Liver (tissue), 9 donors: ENCODE measurements around the gene LRRC47. TPM values are rescaled to one million over a fixed set of nuclear protein-coding genes. Genes with fewer than 3 reads are reported as not detected.

ENCODE experiments used
- DNase-seq: peaks from one replicate; pipeline ENCODE4 v3.0.0-alpha.2; 2017; ENCODE audit warnings: low spot score
- H3K27ac ChIP-seq, 2 donors: one replicate each; pipeline ENCODE4 v1.7.0; 2013; ENCODE audit warnings: inconsistent platforms in 2 of 2, low read length in 2 of 2, control low read depth in 1 of 2, low read depth in 1 of 2, mild to moderate bottlenecking in 1 of 2
- H3K27me3 ChIP-seq, 4 donors: one replicate each; pipeline versions ENCODE4 v1.6.1 to v1.7.0; 2013; ENCODE audit warnings: low read length in 3 of 4, inconsistent platforms in 1 of 4, mild to moderate bottlenecking in 1 of 4, moderate library complexity in 1 of 4; ENCODE audit not compliant: control insufficient read depth in 4 of 4, insufficient read depth in 4 of 4
- H3K36me3 ChIP-seq, 4 donors: one replicate each; pipeline versions ENCODE4 v1.6.1 to v1.7.0; 2013; ENCODE audit warnings: low read length in 3 of 4, mild to moderate bottlenecking in 3 of 4, low read depth in 1 of 4, moderate library complexity in 1 of 4; ENCODE audit not compliant: control insufficient read depth in 4 of 4, insufficient read depth in 3 of 4
- H3K4me1 ChIP-seq, 4 donors: one replicate each; pipeline versions ENCODE4 v1.6.1 to v1.7.0; 2013; ENCODE audit warnings: low read length in 3 of 4, mild to moderate bottlenecking in 3 of 4, moderate library complexity in 1 of 4; ENCODE audit not compliant: control insufficient read depth in 4 of 4, insufficient read depth in 4 of 4
- H3K4me3 ChIP-seq, 3 donors: one replicate each; pipeline versions ENCODE4 v1.6.1 to v1.7.0; 2013; ENCODE audit warnings: low read length in 3 of 3, control low read depth in 1 of 3, low read depth in 1 of 3, mild to moderate bottlenecking in 1 of 3
- H3K9ac ChIP-seq, 2 donors: one replicate each; pipeline ENCODE4 v1.7.0; 2013; ENCODE audit warnings: low read length in 2 of 2, mild to moderate bottlenecking in 2 of 2, moderate library complexity in 2 of 2, control low read depth in 1 of 2, low read depth in 1 of 2
- H3K9me3 ChIP-seq, 4 donors: one replicate each; pipeline versions ENCODE4 v1.6.1 to v1.7.0; 2013; ENCODE audit warnings: low read length in 3 of 4; ENCODE audit not compliant: control insufficient read depth in 4 of 4
- ATF3 ChIP-seq: IDR thresholded peaks from 2 replicates; pipeline ENCODE4 v1.6.1; 2016; ENCODE audit warnings: antibody characterized with exemption
- CTCF ChIP-seq: fragments of 150-350 bp; IDR thresholded peaks from 2 replicates; pipeline ENCODE4 v1.5.1; 2017; ENCODE audit warnings: improper control_type of control experiment, low read depth, low read length; ENCODE audit not compliant: missing input control
- EGR1 ChIP-seq, 2 donors: IDR thresholded peaks; 2 replicates each; pipeline ENCODE4 v1.6.1; 2016 to 2018; ENCODE audit warnings: antibody characterized with exemption in 2 of 2, low read depth in 2 of 2
- FOXA1 ChIP-seq: IDR thresholded peaks from 2 replicates; pipeline ENCODE4 v1.6.1; 2016; ENCODE audit warnings: antibody characterized with exemption
- FOXA2 ChIP-seq: IDR thresholded peaks from 2 replicates; pipeline ENCODE4 v1.6.1; 2016; ENCODE audit warnings: antibody characterized with exemption
- GABPA ChIP-seq, 2 donors: IDR thresholded peaks in 1 of 2; conservative IDR thresholded peaks in 1 of 2; 2 replicates each; pipeline ENCODE4 v1.6.1; 2016; ENCODE audit warnings: antibody characterized with exemption in 2 of 2, mild to moderate bottlenecking in 1 of 2, moderate library complexity in 1 of 2
- HNF4A ChIP-seq, 2 donors: conservative IDR thresholded peaks; 2 replicates each; pipeline ENCODE4 v1.6.1; 2016; ENCODE audit warnings: antibody characterized with exemption in 2 of 2, mild to moderate bottlenecking in 2 of 2
- HNF4G ChIP-seq: IDR thresholded peaks from 2 replicates; pipeline ENCODE4 v1.6.1; 2016; ENCODE audit warnings: antibody characterized with exemption
- JUND ChIP-seq, 2 donors: IDR thresholded peaks; 2 replicates each; pipeline ENCODE4 v1.6.1; 2016; ENCODE audit warnings: antibody characterized with exemption in 2 of 2
- MAX ChIP-seq: IDR thresholded peaks from 2 replicates; pipeline ENCODE4 v1.6.1; 2016; ENCODE audit warnings: antibody characterized with exemption
- NR2F2 ChIP-seq: IDR thresholded peaks from 2 replicates; pipeline ENCODE4 v1.6.1; 2016; ENCODE audit warnings: antibody characterized with exemption
- RAD21 ChIP-seq, 2 donors: IDR thresholded peaks; 2 replicates each; pipeline ENCODE4 v1.6.1; 2016; ENCODE audit warnings: antibody characterized with exemption in 2 of 2, mild to moderate bottlenecking in 2 of 2
- REST ChIP-seq: IDR thresholded peaks from 2 replicates; pipeline ENCODE4 v1.6.1; 2016; ENCODE audit warnings: antibody characterized with exemption, mild to moderate bottlenecking
- RXRA ChIP-seq, 2 donors: IDR thresholded peaks; 2 replicates each; pipeline ENCODE4 v1.6.1; 2017 to 2018; ENCODE audit warnings: antibody characterized with exemption in 2 of 2, mild to moderate bottlenecking in 1 of 2
- SP1 ChIP-seq: IDR thresholded peaks from 2 replicates; pipeline ENCODE4 v1.6.1; 2018; ENCODE audit warnings: antibody characterized with exemption, mild to moderate bottlenecking
- TAF1 ChIP-seq: conservative IDR thresholded peaks from 2 replicates; pipeline ENCODE4 v1.6.1; 2016; ENCODE audit warnings: antibody characterized with exemption, mild to moderate bottlenecking
- YY1 ChIP-seq: IDR thresholded peaks from 2 replicates; pipeline ENCODE4 v1.6.1; 2016; ENCODE audit warnings: antibody characterized with exemption, mild to moderate bottlenecking
- ZBTB33 ChIP-seq: IDR thresholded peaks from 2 replicates; pipeline ENCODE4 v1.6.1; 2016; ENCODE audit warnings: antibody characterized with exemption
- WGBS: extraction: QIAGEN DNeasy Blood & Tissue Kit; methylation state at CpG from one replicate; pipeline ENCODE4 v1.1.7; 2013; 5-methylcytosine and 5-hydroxymethylcytosine counted together
- polyA plus RNA-seq, 2 donors: library from polyadenylated mRNA; stranded (reverse) in 1 of 2; unstranded in 1 of 2; fragments of 200-250 nt in 1 of 2; fragments of >200 nt in 1 of 2; fragmentation: Nextera tagmentation in 1 of 2; extraction: Ambion mirVana in 1 of 2; gene quantifications; one replicate each; pipeline versions ENCODE4 v1.2.1 to v1.2.3, GENCODE V29; 2013 to 2015
- total RNA-seq, 2 donors: library from RNA; depleted of rRNA; stranded (reverse); fragments of >200 nt; gene quantifications; one replicate each; pipeline ENCODE4 v1.2.3, GENCODE V29; 2014
- donor health status: healthy.
- donor health status: healthy.
- donor health status: healthy.
- donor health status: healthy.
- donor health status: healthy.

LRRC47 gene
- total and polyA plus RNA-seq, 4 donors, result 8.7 to 23.8 (median 15.4) TPM

- no peak for DNase-seq
- H3K9ac ChIP-seq, result no peak overlapping the region
- H3K36me3 ChIP-seq, result peaks cover 2 to 90% (median 45%) of the 10 kb centered on the region in 4 donors
- no peaks in the 10 kb centered on the region for H3K27me3 ChIP-seq
- no peak overlapping the region for H3K4me3 ChIP-seq
- WGBS, result 92% methylated on average over 8 of the region's 8 CpGs
- no peaks in the 10 kb centered on the region for H3K9me3 ChIP-seq
- no peak overlapping the region for H3K27ac ChIP-seq
- H3K4me1 ChIP-seq, result no peaks in the 10 kb centered on the region
- TF ChIP-seq ZBTB33 (no peak), FOXA2 (no peak), EGR1 (IDR thresholded peaks at IDR 0.05; ENCODE audit: low read depth in 2 of 2) (no peak), YY1 (no peak), SP1 (no peak), REST (no peak), MAX (no peak), RAD21 (IDR thresholded peaks at IDR 0.05) (no peak), TAF1 (no peak), CTCF (no peak), NR2F2 (no peak), HNF4G (no peak), JUND (IDR thresholded peaks at IDR 0.05) (no peak), GABPA (IDR thresholded peaks at IDR 0.05 in 1 of 2, conservative IDR thresholded peaks at IDR 0.05 in 1 of 2) (no peak), HNF4A (conservative IDR thresholded peaks at IDR 0.05) (no peak), ATF3 (no peak), RXRA (IDR thresholded peaks at IDR 0.05) (no peak)
Observed at GRCh38 chr1:3824650-3825049, 28.4 kb upstream of the LRRC47 start.

- H3K4me3 ChIP-seq, result no peak overlapping the region
- no peaks in the 10 kb centered on the region for H3K27me3 ChIP-seq
- 93% methylated on average over 16 of the region's 16 CpGs for WGBS
- no peaks in the 10 kb centered on the region for H3K9me3 ChIP-seq
- H3K27ac ChIP-seq, result no peak overlapping the region
- TF ChIP-seq SP1 (no peak), FOXA2 (no peak), MAX (no peak), CTCF (no peak), TAF1 (no peak), HNF4A (conservative IDR thresholded peaks at IDR 0.05) (no peak), RXRA (IDR thresholded peaks at IDR 0.05) (no peak), FOXA1 (no peak)
- peaks cover 0 to 69% (median 32%) of the 10 kb centered on the region in 4 donors for H3K36me3 ChIP-seq
- no peak overlapping the region for H3K9ac ChIP-seq
- no peak for DNase-seq
- H3K4me1 ChIP-seq, result no peaks in the 10 kb centered on the region
Observed at GRCh38 chr1:3822421-3822820, 26.1 kb upstream of the LRRC47 start.
